Measurements from ENCODE around the gene INPP4A.

DNA sequence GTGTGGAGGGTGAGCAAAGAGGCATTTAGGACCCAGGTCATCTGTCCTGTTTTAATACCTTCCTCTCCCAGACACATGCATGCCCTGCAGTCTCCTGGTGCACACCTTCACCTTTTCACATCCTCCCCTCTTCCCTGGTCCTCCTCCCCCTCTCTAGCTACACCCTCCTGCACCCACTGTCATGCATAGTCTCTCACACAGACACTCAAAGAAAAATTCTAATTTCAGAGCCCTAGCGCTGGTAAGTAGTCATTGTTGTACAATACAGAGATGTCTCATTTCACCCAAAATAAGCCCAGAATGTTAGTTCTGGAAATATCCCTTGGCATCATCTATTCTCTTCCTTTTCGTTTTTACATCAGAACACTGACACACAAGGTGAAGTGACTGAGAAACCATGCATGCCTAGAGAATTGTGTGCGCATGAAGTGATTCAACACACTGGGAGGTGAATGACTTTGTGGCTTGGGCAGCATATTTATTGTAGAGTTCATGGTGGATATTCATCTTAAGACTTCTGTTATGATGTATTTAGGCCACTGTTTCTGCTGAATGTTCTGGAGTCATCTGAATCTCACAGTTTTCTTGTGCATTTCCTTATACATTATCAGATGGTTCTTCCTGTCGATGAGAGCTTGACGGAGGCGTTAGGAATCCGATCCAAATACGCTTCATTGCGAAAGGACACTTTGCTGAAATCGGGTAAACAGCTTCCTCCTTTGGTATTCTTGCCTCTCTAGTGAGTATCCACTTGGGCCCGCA, 93.8 kb downstream of the INPP4A start:
- TF ChIP-seq, protein P1, sequence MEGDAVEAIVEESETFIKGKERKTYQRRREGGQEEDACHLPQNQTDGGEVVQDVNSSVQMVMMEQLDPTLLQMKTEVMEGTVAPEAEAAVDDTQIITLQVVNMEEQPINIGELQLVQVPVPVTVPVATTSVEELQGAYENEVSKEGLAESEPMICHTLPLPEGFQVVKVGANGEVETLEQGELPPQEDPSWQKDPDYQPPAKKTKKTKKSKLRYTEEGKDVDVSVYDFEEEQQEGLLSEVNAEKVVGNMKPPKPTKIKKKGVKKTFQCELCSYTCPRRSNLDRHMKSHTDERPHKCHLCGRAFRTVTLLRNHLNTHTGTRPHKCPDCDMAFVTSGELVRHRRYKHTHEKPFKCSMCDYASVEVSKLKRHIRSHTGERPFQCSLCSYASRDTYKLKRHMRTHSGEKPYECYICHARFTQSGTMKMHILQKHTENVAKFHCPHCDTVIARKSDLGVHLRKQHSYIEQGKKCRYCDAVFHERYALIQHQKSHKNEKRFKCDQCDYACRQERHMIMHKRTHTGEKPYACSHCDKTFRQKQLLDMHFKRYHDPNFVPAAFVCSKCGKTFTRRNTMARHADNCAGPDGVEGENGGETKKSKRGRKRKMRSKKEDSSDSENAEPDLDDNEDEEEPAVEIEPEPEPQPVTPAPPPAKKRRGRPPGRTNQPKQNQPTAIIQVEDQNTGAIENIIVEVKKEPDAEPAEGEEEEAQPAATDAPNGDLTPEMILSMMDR (IDR thresholded peaks at IDR 0.05), result no peak
- TF ChIP-seq POLR2A (IDR thresholded peaks at IDR 0.05) (no peak), POLR2AphosphoS5 (IDR thresholded peaks at IDR 0.05) (no peak)

Data from sigmoid colon (tissue), 4 donors.